ENCODE data around the gene IMMP2L. TPM values are rescaled to one million over a fixed set of nuclear protein-coding genes. Genes with fewer than 3 reads are reported as not detected.

The IMMP2L gene
- total RNA-seq, 2 donors from 2014 or later = 21.7 to 27.5 TPM

DNA sequence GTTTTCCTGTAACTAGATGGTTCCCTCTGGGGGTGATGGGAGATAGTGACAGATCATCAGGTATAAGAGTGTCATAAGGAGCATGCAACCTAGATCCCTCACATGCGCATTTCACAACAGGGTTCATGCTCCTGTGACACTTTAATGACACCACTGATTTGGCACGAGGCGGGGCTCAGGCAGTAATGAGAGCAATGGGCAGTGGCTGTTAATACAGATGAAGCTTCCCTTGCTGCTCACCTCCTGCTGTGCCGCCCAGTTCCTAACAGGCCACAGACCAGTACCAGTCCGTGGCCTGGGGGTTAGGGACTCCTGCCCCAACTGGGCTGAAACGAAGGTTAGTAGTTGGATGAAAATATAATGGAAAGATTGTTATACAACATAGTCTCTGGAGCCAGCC lies 673.0 kb downstream of the IMMP2L start:
- no peak for DNase-seq
- Mint-ChIP-seq H3K9me3 (no peaks in the 10 kb centered on the region), H3K27me3 (ENCODE audit: low read depth) (no peaks in the 10 kb centered on the region), H3K27ac (no peak overlapping the region), H3K36me3 (ENCODE audit: insufficient read depth in 2 of 2) (no peaks in the 10 kb centered on the region), H3K4me3 (no peak overlapping the region), H3K4me1 (ENCODE audit: low read depth) (peaks cover 11% of the 10 kb centered on the region)
- no peak for ATAC-seq (replicated peaks in 1 of 2)

DNA sequence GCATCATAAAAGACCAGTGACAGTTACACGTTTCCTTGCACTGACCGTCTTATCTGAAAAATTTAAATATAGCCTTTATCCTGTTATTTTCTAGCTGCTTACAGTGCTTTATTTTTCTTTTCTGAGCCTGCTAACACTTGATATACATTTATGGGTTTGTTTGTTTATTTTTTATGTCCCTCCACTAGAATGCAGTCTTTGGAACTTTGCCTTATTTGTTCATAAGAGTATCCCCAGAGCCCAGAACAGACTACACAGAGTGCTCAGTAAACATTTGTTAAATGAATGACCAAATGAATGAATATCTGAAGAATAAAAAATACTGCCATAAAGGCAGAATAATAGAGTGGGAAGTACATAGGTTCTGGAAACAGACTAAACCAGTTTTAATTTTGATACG lies 673.7 kb downstream of the IMMP2L start:
- no peaks in the 10 kb centered on the region for H3K36me3 Mint-ChIP-seq (ENCODE audit: insufficient read depth in 2 of 2)
- H3K27ac Mint-ChIP-seq = no peak overlapping the region
- peaks cover 5% of the 10 kb centered on the region for H3K4me1 Mint-ChIP-seq (ENCODE audit: low read depth)
- ATAC-seq (replicated peaks in 1 of 2) (no peak), DNase-seq (no peak)
- no peaks in the 10 kb centered on the region for H3K27me3 Mint-ChIP-seq (ENCODE audit: low read depth)
- no peaks in the 10 kb centered on the region for H3K9me3 Mint-ChIP-seq
- no peak overlapping the region for H3K4me3 Mint-ChIP-seq

GRCh38 chr7:110885474-110885873 lies 676.8 kb downstream of the IMMP2L start:
- H3K27ac Mint-ChIP-seq = no peak overlapping the region
- ATAC-seq (replicated peaks in 1 of 2) (no peak), DNase-seq (no peak)
- H3K4me3 Mint-ChIP-seq = no peak overlapping the region
- H3K4me1 Mint-ChIP-seq (ENCODE audit: low read depth) = no peaks in the 10 kb centered on the region
- no peaks in the 10 kb centered on the region for H3K36me3 Mint-ChIP-seq (ENCODE audit: insufficient read depth in 2 of 2)
- H3K9me3 Mint-ChIP-seq = no peaks in the 10 kb centered on the region
- H3K27me3 Mint-ChIP-seq (ENCODE audit: low read depth) = no peaks in the 10 kb centered on the region

DNA sequence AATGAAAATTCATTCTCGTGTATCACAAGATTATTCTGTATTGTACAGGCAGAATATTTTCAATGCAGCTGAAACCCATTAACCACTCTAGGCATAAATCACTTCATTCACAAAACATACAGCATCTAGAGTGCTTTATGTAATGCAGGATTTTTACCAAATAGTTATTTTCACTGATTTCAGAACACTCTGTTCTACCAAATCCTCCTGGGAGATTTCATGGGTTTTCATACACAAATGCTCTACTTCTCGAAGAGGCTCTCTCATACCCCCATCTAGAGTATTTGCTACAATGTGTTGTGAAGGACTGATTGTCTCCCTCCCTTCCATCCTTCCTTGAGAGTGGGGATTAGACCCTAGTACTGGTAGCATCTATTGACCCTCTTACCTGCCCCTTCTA lies 680.6 kb downstream of the IMMP2L start:
- Mint-ChIP-seq H3K27me3 (ENCODE audit: low read depth) (no peaks in the 10 kb centered on the region), H3K9me3 (no peaks in the 10 kb centered on the region), H3K36me3 (ENCODE audit: insufficient read depth in 2 of 2) (no peaks in the 10 kb centered on the region), H3K4me3 (no peak overlapping the region), H3K4me1 (ENCODE audit: low read depth) (no peaks in the 10 kb centered on the region), H3K27ac (no peak overlapping the region)
- DNase-seq = no peak
- no peak for ATAC-seq (replicated peaks in 1 of 2)

GRCh38 chr7:110880971-110881370 lies 681.3 kb downstream of the IMMP2L start:
- Mint-ChIP-seq H3K27me3 (ENCODE audit: low read depth) (no peaks in the 10 kb centered on the region), H3K4me3 (no peak overlapping the region)

GRCh38 chr7:110877016-110877415 lies 685.3 kb downstream of the IMMP2L start:
- DNase-seq (no peak), ATAC-seq (replicated peaks in 1 of 2) (no peak)
- no peaks in the 10 kb centered on the region for H3K4me1 Mint-ChIP-seq (ENCODE audit: low read depth)
- H3K36me3 Mint-ChIP-seq (ENCODE audit: insufficient read depth in 2 of 2) = no peaks in the 10 kb centered on the region
- H3K27ac Mint-ChIP-seq = no peak overlapping the region
- H3K9me3 Mint-ChIP-seq = no peaks in the 10 kb centered on the region
- H3K27me3 Mint-ChIP-seq (ENCODE audit: low read depth) = no peaks in the 10 kb centered on the region
- no peak overlapping the region for H3K4me3 Mint-ChIP-seq

More at GRCh38 chr7:110880971-110881370, 681.3 kb downstream of the IMMP2L start:
- Mint-ChIP-seq H3K27ac (no peak overlapping the region), H3K36me3 (ENCODE audit: insufficient read depth in 2 of 2) (no peaks in the 10 kb centered on the region), H3K4me1 (ENCODE audit: low read depth) (no peaks in the 10 kb centered on the region), H3K9me3 (no peaks in the 10 kb centered on the region)
- ATAC-seq (replicated peaks in 1 of 2) = no peak
- no peak for DNase-seq

DNA sequence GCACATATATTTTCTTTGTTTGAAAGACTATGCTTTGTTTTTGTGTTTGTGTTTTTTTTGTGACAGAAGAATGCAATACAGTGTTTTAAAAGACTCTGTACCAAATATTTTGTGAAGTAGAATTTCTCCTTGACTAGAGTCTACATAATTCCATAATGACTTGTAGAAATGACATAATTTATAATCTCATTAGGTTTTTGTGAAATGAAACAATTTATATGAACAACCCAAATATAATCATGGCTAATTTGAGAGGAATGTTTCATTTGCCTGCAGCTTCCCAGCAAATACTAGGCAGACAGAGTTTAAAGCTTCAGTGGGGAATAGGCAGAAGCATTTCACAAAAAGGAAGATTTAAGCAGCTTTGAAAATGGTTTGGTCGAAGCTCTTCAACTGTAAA lies 686.9 kb downstream of the IMMP2L start:
- no peaks in the 10 kb centered on the region for H3K9me3 Mint-ChIP-seq
- no peak for DNase-seq
- H3K36me3 Mint-ChIP-seq (ENCODE audit: insufficient read depth in 2 of 2) = no peaks in the 10 kb centered on the region
- H3K4me3 Mint-ChIP-seq = no peak overlapping the region
- H3K27me3 Mint-ChIP-seq (ENCODE audit: low read depth) = no peaks in the 10 kb centered on the region
- H3K27ac Mint-ChIP-seq = no peak overlapping the region
- H3K4me1 Mint-ChIP-seq (ENCODE audit: low read depth) = no peaks in the 10 kb centered on the region
- ATAC-seq (replicated peaks in 1 of 2) = no peak

DNA sequence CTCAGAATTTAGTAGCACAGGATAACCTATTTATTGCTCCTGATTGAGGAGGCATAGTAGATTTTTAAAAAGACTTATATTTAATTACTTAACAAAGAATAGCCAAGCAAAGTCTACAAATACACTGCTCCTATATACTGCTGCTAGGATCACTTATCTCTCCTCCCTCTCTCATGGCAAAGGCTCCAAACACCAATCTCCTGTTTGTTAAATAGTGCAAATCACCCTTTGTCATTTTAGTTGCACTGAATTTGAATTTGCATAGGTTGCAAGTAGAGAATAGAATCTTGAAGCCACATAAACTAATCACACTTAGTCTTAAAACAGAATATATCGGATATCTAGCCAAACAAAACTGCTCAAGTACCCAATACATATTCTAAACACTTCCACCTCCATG lies 690.4 kb downstream of the IMMP2L start:
- ATAC-seq (replicated peaks in 1 of 2) = no peak
- Mint-ChIP-seq H3K27me3 (ENCODE audit: low read depth) (no peaks in the 10 kb centered on the region), H3K9me3 (peaks cover 0 to 2% of the 10 kb centered on the region in 2 donors), H3K27ac (no peak overlapping the region), H3K4me3 (no peak overlapping the region), H3K4me1 (ENCODE audit: low read depth) (no peaks in the 10 kb centered on the region), H3K36me3 (ENCODE audit: insufficient read depth in 2 of 2) (no peaks in the 10 kb centered on the region)
- no peak for DNase-seq

DNA sequence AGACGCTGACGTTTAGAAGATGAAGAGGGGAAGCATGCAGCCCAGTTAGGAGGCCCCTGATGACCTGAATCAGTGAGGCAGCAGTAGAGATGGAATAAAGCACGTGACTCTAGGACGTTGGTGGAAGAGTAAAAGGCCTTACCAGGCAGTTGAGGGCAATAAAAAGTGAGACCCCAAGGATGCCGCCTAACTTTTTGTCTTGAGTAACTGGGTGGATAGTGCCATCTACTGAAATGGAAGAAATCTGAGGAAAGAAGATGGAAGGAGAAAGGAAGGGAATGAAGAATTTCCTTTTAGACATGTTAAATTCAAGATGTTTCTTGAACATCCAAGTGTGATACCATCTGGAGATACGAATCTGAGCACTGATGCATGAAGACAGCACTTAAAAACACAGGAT lies 691.4 kb downstream of the IMMP2L start:
- Mint-ChIP-seq H3K9me3 (peaks cover 0 to 2% of the 10 kb centered on the region in 2 donors), H3K27me3 (ENCODE audit: low read depth) (no peaks in the 10 kb centered on the region), H3K36me3 (ENCODE audit: insufficient read depth in 2 of 2) (peaks cover 0 to 2% of the 10 kb centered on the region in 2 donors), H3K4me1 (ENCODE audit: low read depth) (no peaks in the 10 kb centered on the region), H3K4me3 (no peak overlapping the region), H3K27ac (no peak overlapping the region)
- no peak for DNase-seq
- no peak for ATAC-seq (replicated peaks in 1 of 2)

- DNase-seq = no peak
- Mint-ChIP-seq H3K4me1 (ENCODE audit: low read depth) (no peaks in the 10 kb centered on the region), H3K27me3 (ENCODE audit: low read depth) (no peaks in the 10 kb centered on the region), H3K27ac (no peak overlapping the region), H3K4me3 (no peak overlapping the region), H3K36me3 (ENCODE audit: insufficient read depth in 2 of 2) (peaks cover 0 to 4% of the 10 kb centered on the region in 2 donors), H3K9me3 (peaks cover 0 to 2% of the 10 kb centered on the region in 2 donors)
- no peak for ATAC-seq (replicated peaks in 1 of 2)
These were observed 693.8 kb downstream of the IMMP2L start for GRCh38 chr7:110868458-110868857.

- peaks cover 0 to 2% of the 10 kb centered on the region in 2 donors for H3K9me3 Mint-ChIP-seq
- no peak overlapping the region for H3K27ac Mint-ChIP-seq
- no peaks in the 10 kb centered on the region for H3K4me1 Mint-ChIP-seq (ENCODE audit: low read depth)
- DNase-seq (no peak), ATAC-seq (replicated peaks in 1 of 2) (no peak)
- no peak overlapping the region for H3K4me3 Mint-ChIP-seq
- no peaks in the 10 kb centered on the region for H3K27me3 Mint-ChIP-seq (ENCODE audit: low read depth)
- H3K36me3 Mint-ChIP-seq (ENCODE audit: insufficient read depth in 2 of 2) = peaks cover 0 to 4% of the 10 kb centered on the region in 2 donors
These were observed 694.5 kb downstream of the IMMP2L start for GRCh38 chr7:110867771-110868170.

DNA sequence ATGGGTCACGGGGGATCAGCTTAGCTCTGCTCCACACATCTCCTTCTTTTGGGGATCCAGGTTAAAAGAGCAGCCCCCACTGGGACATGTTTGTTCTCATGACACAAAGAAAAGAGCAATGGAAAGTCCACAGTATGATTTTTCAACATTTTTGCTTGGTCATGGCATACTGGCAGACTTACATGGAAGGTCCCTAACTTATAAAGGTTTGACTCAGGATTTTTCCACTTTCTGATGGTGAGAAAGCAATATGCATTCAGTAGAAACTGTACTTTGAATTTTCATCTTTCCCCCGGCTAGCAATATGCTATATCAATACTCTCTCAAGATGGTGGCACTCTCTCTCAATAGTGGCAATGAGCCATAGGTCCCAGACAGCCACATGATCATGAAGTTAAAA lies 699.0 kb downstream of the IMMP2L start:
- no peak overlapping the region for H3K4me3 Mint-ChIP-seq
- H3K27ac Mint-ChIP-seq = no peak overlapping the region
- peaks cover 0 to 2% of the 10 kb centered on the region in 2 donors for H3K9me3 Mint-ChIP-seq
- ATAC-seq (replicated peaks in 1 of 2) = no peak
- no peaks in the 10 kb centered on the region for H3K4me1 Mint-ChIP-seq (ENCODE audit: low read depth)
- H3K36me3 Mint-ChIP-seq (ENCODE audit: insufficient read depth in 2 of 2) = peaks cover 0 to 4% of the 10 kb centered on the region in 2 donors
- DNase-seq = no peak
- H3K27me3 Mint-ChIP-seq (ENCODE audit: low read depth) = no peaks in the 10 kb centered on the region

DNA sequence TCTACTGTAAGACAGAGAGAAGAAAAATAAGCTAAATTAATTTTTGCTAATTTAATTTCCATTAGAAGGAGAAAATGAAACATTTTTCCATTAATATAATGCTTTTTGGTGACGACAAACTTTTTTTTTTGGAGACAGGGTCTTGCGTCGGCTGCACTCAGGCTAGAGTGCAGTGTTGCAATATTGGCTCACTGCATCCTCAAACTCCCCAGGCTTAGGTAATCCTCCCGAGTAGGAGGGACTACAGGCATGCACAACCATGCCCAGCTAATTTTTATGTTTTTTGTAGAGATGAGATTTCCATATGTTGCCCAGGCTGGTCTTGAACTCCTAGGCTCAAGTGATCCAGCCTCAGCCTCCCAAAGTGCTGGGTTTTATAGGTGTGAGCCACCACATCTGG lies 701.1 kb downstream of the IMMP2L start:
- Mint-ChIP-seq H3K4me3 (no peak overlapping the region), H3K9me3 (no peaks in the 10 kb centered on the region), H3K27ac (no peak overlapping the region), H3K4me1 (ENCODE audit: low read depth) (no peaks in the 10 kb centered on the region), H3K27me3 (ENCODE audit: low read depth) (no peaks in the 10 kb centered on the region), H3K36me3 (ENCODE audit: insufficient read depth in 2 of 2) (peaks cover 0 to 4% of the 10 kb centered on the region in 2 donors)
- no peak for DNase-seq
- no peak for ATAC-seq (replicated peaks in 1 of 2)

DNA sequence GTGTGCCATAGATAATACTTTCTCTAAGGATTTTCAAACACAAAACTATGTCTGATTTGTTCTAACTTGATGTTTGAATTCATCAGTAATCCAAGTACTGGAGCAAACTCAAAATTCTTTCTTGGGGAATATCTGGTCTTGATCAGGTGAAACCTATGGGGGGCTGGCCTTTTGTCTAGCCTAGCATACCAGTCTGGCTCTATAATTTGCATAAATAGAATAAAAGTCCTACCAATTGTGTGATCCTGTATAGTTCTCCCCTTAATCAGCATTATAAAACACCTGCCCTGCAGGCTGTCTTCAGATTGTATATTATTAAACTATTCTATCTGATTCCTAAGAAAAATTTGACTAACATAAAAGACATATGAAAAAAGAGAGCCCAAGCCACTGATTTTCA lies 705.2 kb downstream of the IMMP2L start:
- ATAC-seq (replicated peaks in 1 of 2) = no peak
- H3K4me3 Mint-ChIP-seq = no peak overlapping the region
- no peaks in the 10 kb centered on the region for H3K9me3 Mint-ChIP-seq
- H3K4me1 Mint-ChIP-seq (ENCODE audit: low read depth) = no peaks in the 10 kb centered on the region
- H3K36me3 Mint-ChIP-seq (ENCODE audit: insufficient read depth in 2 of 2) = no peaks in the 10 kb centered on the region
- H3K27ac Mint-ChIP-seq = no peak overlapping the region
- DNase-seq = no peak
- no peaks in the 10 kb centered on the region for H3K27me3 Mint-ChIP-seq (ENCODE audit: low read depth)

All from activated T-cell treated with anti-CD3 and anti-CD28 coated beads, Interleukin-2, amount 50 U/mL, for 72 hours (primary cell).